Right lobe of liver (tissue), 4 donors: Measurements from ENCODE around the gene TBC1D24.
"Not testable (repeated sequence)": the region's sequence is repeated elsewhere in the genome, so short reads cannot be mapped to it uniquely, and the experiment has no call there.

Experiments
- POLR2A ChIP-seq: fragments of 450-650 bp; IDR thresholded peaks from one replicate; pipeline ENCODE4 v1.6.1; 2017; ENCODE audit warnings: antibody characterized with exemption, mild to moderate bottlenecking
- TF ChIP-seq, protein P1 (sequence below), 4 donors: fragments of 200-600 bp in 3 of 4; fragments of 450-650 bp in 1 of 4; IDR thresholded peaks; one replicate each; pipeline versions ENCODE4 v1.5.1 to v1.8.0; 2016 to 2022; ENCODE audit warnings: antibody characterized with exemption in 4 of 4, mild to moderate bottlenecking in 2 of 4
- donor health status: DM: no; HTN: no; CAD: no.
- donor health status: DM: no; HTN: no; CAD: no.
- donor health status: DM: no; HTN: yes; CAD: no.

DNA sequence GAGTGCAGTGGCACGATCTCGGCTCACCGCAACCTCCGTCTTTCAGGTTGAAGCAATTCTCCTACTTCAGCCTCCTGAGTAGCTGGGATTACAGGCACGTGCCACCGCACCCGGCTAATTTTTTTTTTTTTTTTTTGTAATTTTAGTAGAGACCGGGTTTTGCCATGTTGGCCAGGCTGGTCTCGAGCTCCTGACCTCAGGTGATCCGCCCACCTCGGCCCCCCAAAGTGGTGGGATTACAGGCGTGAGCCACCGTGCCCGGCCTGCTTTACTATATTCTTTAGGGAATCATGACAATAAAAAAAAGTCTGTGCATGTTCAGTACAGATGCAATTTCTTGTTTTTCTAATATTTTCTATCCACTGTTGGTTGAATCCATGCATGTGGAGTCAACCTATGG lies 68.8 kb downstream of the TBC1D24 start:
- TF ChIP-seq, protein P1, sequence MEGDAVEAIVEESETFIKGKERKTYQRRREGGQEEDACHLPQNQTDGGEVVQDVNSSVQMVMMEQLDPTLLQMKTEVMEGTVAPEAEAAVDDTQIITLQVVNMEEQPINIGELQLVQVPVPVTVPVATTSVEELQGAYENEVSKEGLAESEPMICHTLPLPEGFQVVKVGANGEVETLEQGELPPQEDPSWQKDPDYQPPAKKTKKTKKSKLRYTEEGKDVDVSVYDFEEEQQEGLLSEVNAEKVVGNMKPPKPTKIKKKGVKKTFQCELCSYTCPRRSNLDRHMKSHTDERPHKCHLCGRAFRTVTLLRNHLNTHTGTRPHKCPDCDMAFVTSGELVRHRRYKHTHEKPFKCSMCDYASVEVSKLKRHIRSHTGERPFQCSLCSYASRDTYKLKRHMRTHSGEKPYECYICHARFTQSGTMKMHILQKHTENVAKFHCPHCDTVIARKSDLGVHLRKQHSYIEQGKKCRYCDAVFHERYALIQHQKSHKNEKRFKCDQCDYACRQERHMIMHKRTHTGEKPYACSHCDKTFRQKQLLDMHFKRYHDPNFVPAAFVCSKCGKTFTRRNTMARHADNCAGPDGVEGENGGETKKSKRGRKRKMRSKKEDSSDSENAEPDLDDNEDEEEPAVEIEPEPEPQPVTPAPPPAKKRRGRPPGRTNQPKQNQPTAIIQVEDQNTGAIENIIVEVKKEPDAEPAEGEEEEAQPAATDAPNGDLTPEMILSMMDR (IDR thresholded peaks at IDR 0.05): not testable (repeated sequence)
- TF ChIP-seq POLR2A: not testable (repeated sequence)
